ENCODE data around the gene MEGF11.

DNA sequence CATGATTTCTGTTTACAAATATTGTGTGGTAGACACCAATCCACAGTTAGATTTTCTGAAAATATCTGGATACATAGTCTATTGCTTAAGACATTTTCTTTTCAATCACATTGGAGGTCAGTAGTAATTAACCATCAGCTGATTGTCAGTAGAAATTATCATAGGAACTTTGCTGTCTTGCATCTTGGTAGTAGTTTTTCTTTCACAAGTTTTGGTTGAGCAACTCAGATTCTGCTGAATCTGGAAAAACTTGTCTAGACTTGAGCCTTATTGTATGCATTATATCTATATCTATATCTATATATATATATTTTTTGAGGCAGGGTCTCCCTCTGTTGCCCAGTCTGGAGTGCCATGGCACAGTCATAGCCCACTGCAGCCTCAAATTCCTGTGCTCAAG, 380.3 kb downstream of the MEGF11 start:
- TF ChIP-seq GATA2 (IDR thresholded peaks at IDR 0.05; ENCODE audit: low read depth, low read length) (no peak), GATA3 (IDR thresholded peaks at IDR 0.05; ENCODE audit: low read depth, low read length) (no peak)
